ENCODE results near the gene MVK.

DNA sequence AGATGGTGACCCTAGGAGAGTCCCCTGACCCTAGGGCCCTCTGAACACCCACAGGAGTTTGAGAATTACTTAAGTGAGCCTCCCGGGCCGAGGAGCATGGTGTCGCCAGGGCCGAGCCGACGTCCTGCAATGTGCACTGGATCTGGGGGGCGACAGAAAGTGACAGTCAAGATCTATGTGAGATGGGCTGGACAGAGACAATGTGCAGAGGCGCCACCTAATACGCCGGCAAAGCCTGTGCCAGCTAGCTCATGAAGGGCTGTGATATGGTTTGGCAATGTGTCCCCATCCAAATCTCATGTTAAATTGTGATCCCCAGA lies 11.9 kb upstream of the MVK start:
- TF ChIP-seq, protein P1, sequence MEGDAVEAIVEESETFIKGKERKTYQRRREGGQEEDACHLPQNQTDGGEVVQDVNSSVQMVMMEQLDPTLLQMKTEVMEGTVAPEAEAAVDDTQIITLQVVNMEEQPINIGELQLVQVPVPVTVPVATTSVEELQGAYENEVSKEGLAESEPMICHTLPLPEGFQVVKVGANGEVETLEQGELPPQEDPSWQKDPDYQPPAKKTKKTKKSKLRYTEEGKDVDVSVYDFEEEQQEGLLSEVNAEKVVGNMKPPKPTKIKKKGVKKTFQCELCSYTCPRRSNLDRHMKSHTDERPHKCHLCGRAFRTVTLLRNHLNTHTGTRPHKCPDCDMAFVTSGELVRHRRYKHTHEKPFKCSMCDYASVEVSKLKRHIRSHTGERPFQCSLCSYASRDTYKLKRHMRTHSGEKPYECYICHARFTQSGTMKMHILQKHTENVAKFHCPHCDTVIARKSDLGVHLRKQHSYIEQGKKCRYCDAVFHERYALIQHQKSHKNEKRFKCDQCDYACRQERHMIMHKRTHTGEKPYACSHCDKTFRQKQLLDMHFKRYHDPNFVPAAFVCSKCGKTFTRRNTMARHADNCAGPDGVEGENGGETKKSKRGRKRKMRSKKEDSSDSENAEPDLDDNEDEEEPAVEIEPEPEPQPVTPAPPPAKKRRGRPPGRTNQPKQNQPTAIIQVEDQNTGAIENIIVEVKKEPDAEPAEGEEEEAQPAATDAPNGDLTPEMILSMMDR (IDR thresholded peaks at IDR 0.05): no peak
- no peak for TF ChIP-seq POLR2A (IDR thresholded peaks at IDR 0.05)
